ENCODE measurements around the gene PLIN5. TPM values are rescaled to one million over a fixed set of nuclear protein-coding genes. Genes with fewer than 3 reads are reported as not detected.

Gene PLIN5
- total RNA-seq, 4 donors from 2014 or later: 23.8 to 153 (median 32.8) TPM

GRCh38 chr19:4559569-4559968 lies 24.5 kb upstream of the PLIN5 start, which contains the start of gene SEMA6B:
SEMA6B (minus strand) TSS chr19:4559684; CDS start chr19:4558457, 1,227 bp downstream.
- TF ChIP-seq, protein P1, sequence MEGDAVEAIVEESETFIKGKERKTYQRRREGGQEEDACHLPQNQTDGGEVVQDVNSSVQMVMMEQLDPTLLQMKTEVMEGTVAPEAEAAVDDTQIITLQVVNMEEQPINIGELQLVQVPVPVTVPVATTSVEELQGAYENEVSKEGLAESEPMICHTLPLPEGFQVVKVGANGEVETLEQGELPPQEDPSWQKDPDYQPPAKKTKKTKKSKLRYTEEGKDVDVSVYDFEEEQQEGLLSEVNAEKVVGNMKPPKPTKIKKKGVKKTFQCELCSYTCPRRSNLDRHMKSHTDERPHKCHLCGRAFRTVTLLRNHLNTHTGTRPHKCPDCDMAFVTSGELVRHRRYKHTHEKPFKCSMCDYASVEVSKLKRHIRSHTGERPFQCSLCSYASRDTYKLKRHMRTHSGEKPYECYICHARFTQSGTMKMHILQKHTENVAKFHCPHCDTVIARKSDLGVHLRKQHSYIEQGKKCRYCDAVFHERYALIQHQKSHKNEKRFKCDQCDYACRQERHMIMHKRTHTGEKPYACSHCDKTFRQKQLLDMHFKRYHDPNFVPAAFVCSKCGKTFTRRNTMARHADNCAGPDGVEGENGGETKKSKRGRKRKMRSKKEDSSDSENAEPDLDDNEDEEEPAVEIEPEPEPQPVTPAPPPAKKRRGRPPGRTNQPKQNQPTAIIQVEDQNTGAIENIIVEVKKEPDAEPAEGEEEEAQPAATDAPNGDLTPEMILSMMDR (IDR thresholded peaks at IDR 0.05; ENCODE audit: low read depth): no peak

GRCh38 chr19:4557971-4558941 lies 23.2 kb upstream of the PLIN5 start:
- TF ChIP-seq, protein P1 (IDR thresholded peaks at IDR 0.05; ENCODE audit: low read depth): no peak

DNA sequence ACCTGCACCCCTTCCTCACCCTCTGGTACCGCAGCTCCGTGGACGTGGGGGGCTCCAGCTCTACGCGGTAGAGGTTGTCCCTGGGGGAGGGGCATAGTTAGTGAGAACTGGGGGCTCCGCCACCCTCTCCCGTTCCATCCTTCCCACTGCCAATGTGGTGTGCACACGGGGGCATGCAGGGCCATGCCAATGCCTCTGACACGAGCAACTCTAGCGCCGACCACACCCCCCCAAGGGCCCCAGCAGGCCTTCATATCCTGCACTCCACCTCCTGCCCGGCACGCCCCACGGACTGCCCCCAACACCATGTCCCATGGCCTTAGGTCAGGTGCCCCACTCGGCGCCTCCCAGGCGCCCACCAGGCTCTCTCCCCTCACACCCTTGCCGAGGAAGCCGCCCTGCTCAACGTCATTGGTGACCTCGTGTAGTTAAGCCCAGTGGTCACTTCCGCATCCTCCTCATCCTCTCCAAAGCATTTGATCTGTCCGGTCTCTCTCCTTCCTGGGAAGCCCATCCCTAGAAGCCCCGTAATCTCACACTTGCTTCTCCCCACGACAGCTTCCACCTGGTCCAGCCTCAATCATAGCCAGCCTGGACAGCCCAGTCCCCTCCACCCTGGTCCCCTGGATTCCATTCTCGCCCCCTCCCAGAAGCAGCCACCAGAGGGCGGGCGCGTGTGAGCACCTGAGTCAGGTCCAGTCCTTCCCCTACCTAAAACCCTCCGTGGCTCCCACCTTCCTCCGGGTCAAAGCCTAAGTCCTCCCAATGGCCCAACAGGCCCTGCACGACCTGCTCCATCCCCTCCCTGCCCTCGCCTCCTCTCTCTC lies 22.3 kb upstream of the PLIN5 start:
- TF ChIP-seq, protein P1 (IDR thresholded peaks at IDR 0.05; ENCODE audit: low read depth): no peak

GRCh38 chr19:4556597-4557127 lies 21.6 kb upstream of the PLIN5 start:
- TF ChIP-seq, protein P1 (IDR thresholded peaks at IDR 0.05; ENCODE audit: low read depth): no peak

DNA sequence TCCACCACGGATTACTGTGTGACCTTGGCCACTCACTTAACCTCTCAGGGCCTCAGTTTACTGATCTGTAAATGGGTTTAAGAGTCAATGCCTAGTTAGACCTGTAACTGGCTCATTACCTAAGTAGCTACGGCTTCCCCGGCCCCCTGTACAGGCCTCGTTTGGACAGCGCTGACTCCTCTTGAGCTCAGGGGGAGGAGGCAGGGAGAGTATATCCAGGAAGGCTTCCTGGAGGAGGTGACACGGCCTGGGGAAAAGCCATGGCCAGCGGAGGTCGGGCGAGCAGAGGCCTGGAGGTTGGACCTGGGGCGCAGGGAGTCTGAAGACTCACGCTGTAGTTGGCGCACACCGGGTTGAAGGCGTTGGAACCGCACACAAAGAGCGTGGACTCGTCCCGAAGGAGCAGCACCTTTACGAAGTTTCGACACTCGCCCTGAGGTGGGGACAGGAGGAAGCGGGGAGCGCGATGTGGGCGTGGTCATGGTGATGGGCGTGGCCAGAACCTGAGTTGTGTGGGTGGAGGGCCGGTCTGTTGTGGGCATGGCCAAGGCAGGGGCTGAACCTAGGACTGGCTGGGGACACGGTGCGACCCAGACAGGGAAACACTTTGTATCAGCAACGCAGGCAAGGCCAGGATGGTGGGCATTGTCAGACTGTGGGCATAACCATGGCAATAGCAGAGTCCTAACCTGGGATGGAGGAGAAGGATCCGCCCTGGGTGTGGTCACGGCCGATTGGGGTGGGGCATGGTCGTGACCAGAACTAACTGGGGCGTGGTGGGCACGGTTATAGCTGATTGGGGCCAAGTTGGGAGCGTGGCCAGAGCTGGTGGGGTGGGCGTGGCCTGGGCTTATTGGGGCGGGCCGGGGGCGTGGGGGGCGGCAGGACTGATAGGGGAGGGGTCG lies 20.9 kb upstream of the PLIN5 start:
- TF ChIP-seq, protein P1 (IDR thresholded peaks at IDR 0.05; ENCODE audit: low read depth): no peak

GRCh38 chr19:4554717-4555116 lies 19.7 kb upstream of the PLIN5 start:
- TF ChIP-seq, protein P1 (IDR thresholded peaks at IDR 0.05; ENCODE audit: low read depth): no peak
